Measurements from ENCODE around the gene ESX1. TPM values are rescaled to one million over a fixed set of nuclear protein-coding genes. Genes with fewer than 3 reads are reported as not detected.

The ESX1 gene
- total RNA-seq, 3 donors from 2014 or later (not counting 1 experiment from before 2014, with no cell fraction given) = not detected

DNA sequence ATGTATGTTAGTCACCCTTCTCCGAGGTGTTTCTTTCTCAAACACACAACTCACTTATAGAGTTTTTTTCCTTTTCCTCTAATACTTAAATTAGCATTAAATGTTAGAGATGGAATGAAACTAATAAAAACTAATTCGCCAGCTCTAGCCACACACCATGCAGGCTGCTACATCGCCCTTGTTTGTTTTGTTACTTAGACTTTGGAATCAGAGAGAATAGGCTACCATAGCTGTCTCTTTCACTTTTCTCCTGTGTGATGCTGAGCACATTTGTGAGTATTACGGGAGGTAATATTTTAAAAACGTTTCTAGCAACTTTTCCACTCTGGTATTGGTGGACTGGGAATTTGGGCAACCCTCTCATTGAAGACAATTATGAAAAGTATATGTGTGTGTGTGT, 43.5 kb downstream of the ESX1 start:
- WGBS (ENCODE audit: insufficient coverage) = 75% methylated on average over 2 of the region's 5 CpGs
- H3K27ac Mint-ChIP-seq = no peak overlapping the region
- intact Hi-C loops (cut with micrococcal nuclease) = no loop called here
- H3K36me3 Mint-ChIP-seq = no peaks in the 10 kb centered on the region
- no peaks in the 10 kb centered on the region for H3K9me3 Mint-ChIP-seq
- no peaks in the 10 kb centered on the region for H3K27me3 ChIP-seq (ENCODE audit: control insufficient read depth, insufficient read depth, low read length)
- ATAC-seq = no peak
- H3K36me3 ChIP-seq (ENCODE audit: control insufficient read depth, insufficient read depth, low read length) = no peaks in the 10 kb centered on the region
- no peaks in the 10 kb centered on the region for H3K4me1 Mint-ChIP-seq
- DNase-seq = no peak
- no peaks in the 10 kb centered on the region for H3K9me3 ChIP-seq (ENCODE audit: control insufficient read depth, insufficient read depth, low read length)
- H3K4me3 Mint-ChIP-seq = no peak overlapping the region
- no peak overlapping the region for H3K4me3 ChIP-seq (ENCODE audit: low read length)
- H3K27ac ChIP-seq (ENCODE audit: low read length) = no peak overlapping the region
- H3K27me3 Mint-ChIP-seq (ENCODE audit: low read depth in 2 of 2) = peaks cover 2 to 7% of the 10 kb centered on the region in 2 donors
- H3K4me1 ChIP-seq (ENCODE audit: control insufficient read depth, insufficient read depth, low read length) = no peaks in the 10 kb centered on the region
- no peak for TF ChIP-seq CTCF (IDR thresholded peaks at IDR 0.05)

DNA sequence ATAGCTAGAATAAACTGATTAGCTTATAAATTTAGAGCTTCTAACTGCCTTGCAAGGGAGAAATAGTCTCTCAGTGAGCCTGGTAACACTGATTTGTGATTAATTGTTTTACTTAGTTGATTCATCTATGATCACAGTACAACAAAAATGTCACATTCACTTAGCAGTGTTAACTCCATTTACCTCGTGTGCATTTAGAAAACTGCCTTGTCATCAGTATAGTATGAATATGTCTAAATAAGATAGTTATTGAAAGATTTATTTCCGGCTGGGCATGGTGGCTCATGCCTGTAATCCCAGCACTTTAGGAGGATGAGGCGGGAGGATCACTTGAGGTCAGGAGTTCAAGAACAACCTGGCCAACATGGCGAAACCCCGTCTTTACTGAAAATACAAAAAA, 49.2 kb downstream of the ESX1 start:
- no peaks in the 10 kb centered on the region for H3K27me3 ChIP-seq (ENCODE audit: control insufficient read depth, insufficient read depth, low read length)

More for the DNA sequence above, 49.2 kb downstream of the ESX1 start:
- Histone ChIP-seq H3K4me1 (ENCODE audit: control insufficient read depth, insufficient read depth, low read length) (no peaks in the 10 kb centered on the region), H3K36me3 (ENCODE audit: control insufficient read depth, insufficient read depth, low read length) (no peaks in the 10 kb centered on the region), H3K4me3 (ENCODE audit: low read length) (no peak overlapping the region), H3K9me3 (ENCODE audit: control insufficient read depth, insufficient read depth, low read length) (no peaks in the 10 kb centered on the region), H3K27ac (ENCODE audit: low read length) (no peak overlapping the region)
- no peak overlapping the region for H3K4me3 Mint-ChIP-seq
- H3K27ac Mint-ChIP-seq = no peak overlapping the region
- intact Hi-C loops (cut with micrococcal nuclease) = no loop called here
- H3K9me3 Mint-ChIP-seq = no peaks in the 10 kb centered on the region
- DNase-seq = no peak
- no peak for ATAC-seq
- H3K27me3 Mint-ChIP-seq (ENCODE audit: low read depth in 2 of 2) = peaks cover 2 to 7% of the 10 kb centered on the region in 2 donors
- TF ChIP-seq CTCF (IDR thresholded peaks at IDR 0.05) = no peak
- WGBS (ENCODE audit: insufficient coverage) = 95% methylated on average over 4 of the region's 5 CpGs
- no peaks in the 10 kb centered on the region for H3K36me3 Mint-ChIP-seq
- H3K4me1 Mint-ChIP-seq = no peaks in the 10 kb centered on the region

Other genes with a start within 250 kb of the ESX1 start
- gene H2BW1, start 241.2 kb downstream of the ESX1 start, total RNA-seq = not detected
- gene H2BW2, start 215.0 kb downstream of the ESX1 start, total RNA-seq = under 1 TPM in 1 of 3 donors, not detected in 2; 0.18 TPM
- gene TMSB15C, start 178.7 kb downstream of the ESX1 start, total RNA-seq = 1 to 10 TPM; 2.0 to 4.1 (median 2.5) TPM
- 1 to 10 TPM; 4.4 to 8.9 (median 5.6) TPM for gene ZCCHC18, start 142.4 kb downstream of the ESX1 start, total RNA-seq
- 10 to 100 TPM; 10.1 to 20.6 (median 12.8) TPM for gene SLC25A53, start 97.9 kb downstream of the ESX1 start, total RNA-seq
- 10 to 100 TPM; 31.9 to 35.9 (median 32.6) TPM for gene FAM199X, start 88.5 kb downstream of the ESX1 start, total RNA-seq

Data from natural killer cell (primary cell).